Thymus (tissue), 11 donors: Measurements from ENCODE around the gene SDR42E1. TPM values are rescaled to one million over a fixed set of nuclear protein-coding genes. Genes with fewer than 3 reads are reported as not detected.
"Not testable (repeated sequence)": the region's sequence is repeated elsewhere in the genome, so short reads cannot be mapped to it uniquely, and the experiment has no call there.

Source experiments
- DNase-seq, 9 donors: peaks; one replicate each; pipeline ENCODE4 v3.0.0-alpha.2; 2013; ENCODE audit warnings: low spot score in 9 of 9, low read depth in 6 of 9, missing footprints in 1 of 9
- H3K27ac ChIP-seq, 2 donors: one replicate each; pipeline ENCODE4 v1.5.1; 2013; ENCODE audit warnings: control low read depth in 1 of 2, low read depth in 1 of 2, low read length in 1 of 2, mild to moderate bottlenecking in 1 of 2, moderate library complexity in 1 of 2
- H3K27me3 ChIP-seq, 2 donors: one replicate each; pipeline ENCODE4 v1.5.1; 2013; ENCODE audit warnings: low read length in 1 of 2; ENCODE audit not compliant: control insufficient read depth in 2 of 2, insufficient read depth in 1 of 2
- H3K36me3 ChIP-seq, 2 donors: one replicate each; pipeline ENCODE4 v1.5.1; 2013; ENCODE audit warnings: low read length in 1 of 2, mild to moderate bottlenecking in 1 of 2, moderate library complexity in 1 of 2; ENCODE audit not compliant: control insufficient read depth in 2 of 2, insufficient read depth in 2 of 2
- H3K4me1 ChIP-seq, 2 donors: one replicate each; pipeline ENCODE4 v1.5.1; 2013; ENCODE audit warnings: low read length in 2 of 2; ENCODE audit not compliant: control insufficient read depth in 2 of 2, insufficient read depth in 2 of 2
- H3K4me3 ChIP-seq, 2 donors: one replicate each; pipeline ENCODE4 v1.5.1; 2013; ENCODE audit warnings: low read length in 2 of 2, control low read depth in 1 of 2, mild to moderate bottlenecking in 1 of 2
- H3K9me3 ChIP-seq, 2 donors: one replicate each; pipeline ENCODE4 v1.5.1; 2013; ENCODE audit warnings: low read length in 1 of 2, mild to moderate bottlenecking in 1 of 2; ENCODE audit not compliant: control insufficient read depth in 2 of 2, insufficient read depth in 1 of 2
- WGBS: extraction: QIAGEN DNeasy Blood & Tissue Kit; methylation state at CpG from one replicate; pipeline ENCODE4 v1.1.7; 2013; 5-methylcytosine and 5-hydroxymethylcytosine counted together
- polyA plus RNA-seq: library from polyadenylated mRNA; stranded (reverse); fragments of 200-250 nt; gene quantifications from one replicate; pipeline ENCODE4 v1.2.3, GENCODE V29; 2013
- total RNA-seq: library from RNA; stranded (reverse); fragments of 120-200 nt; gene quantifications from one replicate; pipeline ENCODE4 v1.2.4, GENCODE V29; 2013
- donor health status: healthy.

The SDR42E1 gene
- total and polyA plus RNA-seq, 2 donors: 1.8 to 6.0 TPM

GRCh38 chr16:82016263-82016662 lies 5.0 kb upstream of the SDR42E1 start:
- H3K4me3 ChIP-seq: no peak overlapping the region
- no peaks in the 10 kb centered on the region for H3K27me3 ChIP-seq
- no peaks in the 10 kb centered on the region for H3K36me3 ChIP-seq
- H3K4me1 ChIP-seq: peaks cover 4% of the 10 kb centered on the region in 2 donors
- 65% methylated on average over 7 of the region's 7 CpGs for WGBS
- no peaks in the 10 kb centered on the region for H3K9me3 ChIP-seq
- peak in 1 of 9 donors; percentile 18 for DNase-seq
- H3K27ac ChIP-seq: no peak overlapping the region

GRCh38 chr16:82013139-82013538 lies 1.9 kb upstream of the SDR42E1 start:
- H3K36me3 ChIP-seq: no peaks in the 10 kb centered on the region
- H3K27ac ChIP-seq: no peak overlapping the region
- peaks cover 3 to 10% of the 10 kb centered on the region in 2 donors for H3K9me3 ChIP-seq
- peaks cover 6 to 8% of the 10 kb centered on the region in 2 donors for H3K4me1 ChIP-seq
- no peak overlapping the region for H3K4me3 ChIP-seq
- DNase-seq: no peak
- WGBS: 96% methylated on average over 2 of the region's 2 CpGs
- H3K27me3 ChIP-seq: no peaks in the 10 kb centered on the region

- DNase-seq: peak in 1 of 9 donors; percentile 5
- WGBS: 92% methylated on average over 8 of the region's 8 CpGs
- Histone ChIP-seq H3K27ac (no peak overlapping the region), H3K4me1 (peaks cover 6 to 8% of the 10 kb centered on the region in 2 donors), H3K4me3 (peak overlapping the region; percentile 61 to 66), H3K27me3 (no peaks in the 10 kb centered on the region), H3K9me3 (peaks cover 3 to 10% of the 10 kb centered on the region in 2 donors), H3K36me3 (no peaks in the 10 kb centered on the region)
These were observed 621 bp downstream of the SDR42E1 start for GRCh38 chr16:82010649-82011048.

- not testable (repeated sequence) for H3K36me3 ChIP-seq, H3K27me3 ChIP-seq, H3K27ac ChIP-seq, DNase-seq, H3K4me3 ChIP-seq, H3K9me3 ChIP-seq, H3K4me1 ChIP-seq
- WGBS: 96% methylated on average over 4 of the region's 4 CpGs
These were observed 1.5 kb downstream of the SDR42E1 start for GRCh38 chr16:82009789-82010188.

- no peak overlapping the region for H3K4me3 ChIP-seq
- H3K27me3 ChIP-seq: no peaks in the 10 kb centered on the region
- no peak overlapping the region for H3K27ac ChIP-seq
- peaks cover 6 to 8% of the 10 kb centered on the region in 2 donors for H3K4me1 ChIP-seq
- H3K36me3 ChIP-seq: peaks cover 0 to 2% of the 10 kb centered on the region in 2 donors
- peaks cover 3 to 10% of the 10 kb centered on the region in 2 donors for H3K9me3 ChIP-seq
- WGBS: 92% methylated on average over 9 of the region's 9 CpGs
- no peak for DNase-seq
These were observed 2.2 kb downstream of the SDR42E1 start for GRCh38 chr16:82008957-82009592.

- H3K9me3 ChIP-seq: peaks cover 3 to 10% of the 10 kb centered on the region in 2 donors
- H3K27ac ChIP-seq: no peak overlapping the region
- H3K4me1 ChIP-seq: peaks cover 6 to 8% of the 10 kb centered on the region in 2 donors
- no peaks in the 10 kb centered on the region for H3K27me3 ChIP-seq
- WGBS: 98% methylated on average over 2 of the region's 2 CpGs
- DNase-seq: no peak
- H3K4me3 ChIP-seq: no peak overlapping the region
- H3K36me3 ChIP-seq: peaks cover 0 to 2% of the 10 kb centered on the region in 2 donors
These were observed 4.1 kb downstream of the SDR42E1 start for GRCh38 chr16:82007189-82007588.

GRCh38 chr16:82006036-82006435 lies 5.2 kb downstream of the SDR42E1 start:
- peaks cover 2 to 4% of the 10 kb centered on the region in 2 donors for H3K4me1 ChIP-seq
- no peak overlapping the region for H3K27ac ChIP-seq
- H3K27me3 ChIP-seq: no peaks in the 10 kb centered on the region
- H3K9me3 ChIP-seq: peaks cover 3 to 10% of the 10 kb centered on the region in 2 donors
- no peak for DNase-seq
- 98% methylated on average over 5 of the region's 5 CpGs for WGBS
- no peak overlapping the region for H3K4me3 ChIP-seq
- peaks cover 2 to 3% of the 10 kb centered on the region in 2 donors for H3K36me3 ChIP-seq

- no peak overlapping the region for H3K27ac ChIP-seq
- H3K27me3 ChIP-seq: no peaks in the 10 kb centered on the region
- no peak for DNase-seq
- no peaks in the 10 kb centered on the region for H3K4me1 ChIP-seq
- peaks cover 3 to 10% of the 10 kb centered on the region in 2 donors for H3K9me3 ChIP-seq
- H3K4me3 ChIP-seq: no peak overlapping the region
- H3K36me3 ChIP-seq: peaks cover 2 to 3% of the 10 kb centered on the region in 2 donors
- 89% methylated on average over 6 of the region's 6 CpGs for whole genome bisulfite sequencing
These were observed 6.0 kb downstream of the SDR42E1 start for GRCh38 chr16:82005027-82005830.

GRCh38 chr16:82004601-82005000 lies 6.7 kb downstream of the SDR42E1 start:
- H3K27me3 ChIP-seq: no peaks in the 10 kb centered on the region
- peaks cover 2 to 9% of the 10 kb centered on the region in 2 donors for H3K36me3 ChIP-seq
- DNase-seq: no peak
- WGBS: 96% methylated on average over 5 of the region's 5 CpGs
- H3K4me3 ChIP-seq: no peak overlapping the region
- H3K9me3 ChIP-seq: peaks cover 3 to 10% of the 10 kb centered on the region in 2 donors
- no peaks in the 10 kb centered on the region for H3K4me1 ChIP-seq
- no peak overlapping the region for H3K27ac ChIP-seq
